LHCN-M2 (cell line): ENCODE data around the gene TMEM26. TPM values are rescaled to one million over a fixed set of nuclear protein-coding genes. Genes with fewer than 3 reads are reported as not detected.

Experiments used
- DNase-seq: peaks from one replicate; pipeline ENCODE4 v3.0.0-alpha.2; 2012; ENCODE audit warnings: low read depth
- polyA plus RNA-seq: library from polyadenylated mRNA; unstranded; fragments of >200 nt; gene quantifications from one replicate; pipeline ENCODE4 v1.2.1, GENCODE V29; 2012; ENCODE audit warnings: missing spikeins
- total RNA-seq: library from RNA; depleted of rRNA; stranded (reverse); fragments of >200 nt; gene quantifications from 2 replicates; pipeline ENCODE4 v1.2.3, GENCODE V29; 2014; rRNA removed

Gene TMEM26
- 0.71 and 1.8 TPM in 2 replicates for total RNA-seq
- polyA plus RNA-seq: 0.26 TPM

DNA sequence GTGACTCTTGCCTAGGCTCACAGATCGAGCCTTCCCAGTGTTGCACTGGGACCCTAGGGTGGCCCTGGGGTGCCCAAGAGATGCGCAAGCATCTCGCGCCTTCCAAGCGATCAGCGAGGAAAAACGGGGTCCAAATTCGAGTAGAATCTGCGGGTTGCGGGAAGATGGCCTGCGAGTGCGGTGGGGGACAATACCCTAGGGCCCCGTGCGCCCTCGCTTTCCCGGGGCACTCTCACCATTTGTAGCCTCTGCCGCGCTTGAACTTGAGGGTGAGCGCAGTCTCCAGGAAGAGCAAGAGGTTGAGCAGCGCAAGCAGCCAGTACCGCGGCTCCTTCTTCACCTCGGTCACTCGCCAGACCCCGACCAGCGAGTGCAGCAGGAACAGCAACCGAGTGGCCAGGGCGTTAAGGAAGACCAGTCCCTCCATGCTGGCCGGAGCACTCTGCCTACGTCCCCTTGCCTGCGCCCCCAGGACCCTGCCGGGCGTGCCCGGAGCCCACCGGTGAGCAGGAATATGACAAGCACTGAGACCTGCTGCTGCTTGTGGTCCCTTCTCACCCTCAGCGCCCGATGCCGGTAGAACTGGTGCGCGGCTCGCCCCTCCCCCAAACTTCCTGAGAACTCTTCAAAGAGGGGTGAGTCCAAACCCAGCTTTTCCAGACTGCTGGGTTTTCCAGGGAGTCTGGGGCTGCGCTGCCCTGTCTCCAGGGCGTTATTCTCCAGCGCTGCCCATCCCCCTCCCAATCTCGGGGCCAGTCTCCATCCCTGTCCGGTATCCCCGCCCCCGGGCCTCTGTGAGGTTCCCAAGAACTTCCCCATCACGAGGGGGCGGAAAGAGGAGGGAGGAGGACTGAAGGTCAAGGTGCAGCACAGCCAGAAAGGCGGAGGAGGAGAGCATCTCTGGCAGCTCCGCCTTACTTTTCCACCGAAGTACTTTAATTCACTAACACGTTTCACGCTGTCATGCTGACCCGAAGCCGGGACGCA lies at the start of gene TMEM26:
Gene TMEM26 (minus strand): TSS at position 727 of the 987 bp plus-strand sequence. CDS start 300 bp downstream, at position 427.
- DNase-seq: peak; percentile 41

DNA sequence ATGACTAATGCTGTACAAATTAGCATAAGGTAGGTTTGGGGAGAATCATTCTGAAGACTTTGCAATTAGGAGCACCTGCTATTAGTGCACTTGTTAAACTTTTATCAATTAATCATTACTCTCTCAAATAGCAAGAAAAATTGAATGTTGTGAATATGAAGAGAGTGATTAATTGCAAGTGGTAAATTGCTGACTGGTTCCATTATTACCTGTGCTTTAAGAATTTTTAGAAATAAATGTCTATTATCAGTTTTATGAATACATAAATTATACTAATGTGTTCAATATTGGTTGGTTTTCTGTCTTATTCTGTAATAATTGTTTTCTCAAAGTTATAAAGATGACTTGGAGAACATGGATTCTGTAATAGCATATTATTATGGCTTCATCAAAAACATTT lies 47.3 kb upstream of the TMEM26 start:
- DNase-seq: no peak

DNA sequence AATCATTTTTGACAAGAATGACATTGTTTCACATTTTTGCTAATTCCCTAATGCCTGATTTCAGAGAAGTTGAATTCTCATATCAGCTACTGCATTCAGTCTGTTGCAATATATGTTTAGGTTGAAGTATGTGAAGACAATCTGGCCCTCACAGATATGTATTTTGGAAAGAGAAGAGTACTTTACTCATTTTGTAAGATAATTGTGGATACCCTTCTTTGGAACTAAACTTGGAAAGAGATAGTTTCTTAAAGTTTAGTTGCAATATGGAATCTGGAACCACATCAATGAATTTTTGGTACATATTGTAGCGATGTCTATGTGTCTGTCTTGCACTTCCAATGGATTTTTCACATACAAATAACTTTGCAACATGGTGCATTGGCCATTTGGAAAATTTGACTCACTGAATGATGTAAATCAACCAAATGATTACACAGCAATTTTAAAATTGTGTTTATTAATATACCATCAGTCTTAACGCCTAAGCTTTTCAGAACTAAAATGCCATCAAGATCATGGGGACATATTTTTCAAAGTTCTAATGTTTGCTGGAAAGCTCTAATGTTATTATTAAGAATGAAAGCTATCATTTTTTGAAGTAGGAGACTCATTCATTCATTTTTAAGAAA lies 39.3 kb upstream of the TMEM26 start:
- DNase-seq: no peak

DNA sequence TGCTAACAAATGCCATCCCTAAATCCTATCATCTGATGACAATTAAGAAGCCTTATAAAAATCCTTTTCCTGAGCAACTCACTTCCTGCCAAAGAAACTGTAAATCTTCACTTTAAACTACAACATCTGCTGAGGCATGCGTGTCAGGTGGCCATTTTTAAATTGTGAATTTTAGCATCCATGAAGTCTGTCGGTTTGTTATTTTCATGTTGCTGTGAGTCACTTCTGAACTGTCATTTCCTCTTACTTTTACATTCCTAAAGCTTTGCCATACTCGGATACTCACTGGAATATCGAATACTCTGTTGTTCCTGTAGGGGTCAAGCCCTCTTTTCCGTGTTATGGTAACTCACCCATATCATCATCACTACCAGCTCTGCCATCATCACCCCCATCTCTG lies 34.3 kb upstream of the TMEM26 start:
- peak; percentile 83 for DNase-seq

DNA sequence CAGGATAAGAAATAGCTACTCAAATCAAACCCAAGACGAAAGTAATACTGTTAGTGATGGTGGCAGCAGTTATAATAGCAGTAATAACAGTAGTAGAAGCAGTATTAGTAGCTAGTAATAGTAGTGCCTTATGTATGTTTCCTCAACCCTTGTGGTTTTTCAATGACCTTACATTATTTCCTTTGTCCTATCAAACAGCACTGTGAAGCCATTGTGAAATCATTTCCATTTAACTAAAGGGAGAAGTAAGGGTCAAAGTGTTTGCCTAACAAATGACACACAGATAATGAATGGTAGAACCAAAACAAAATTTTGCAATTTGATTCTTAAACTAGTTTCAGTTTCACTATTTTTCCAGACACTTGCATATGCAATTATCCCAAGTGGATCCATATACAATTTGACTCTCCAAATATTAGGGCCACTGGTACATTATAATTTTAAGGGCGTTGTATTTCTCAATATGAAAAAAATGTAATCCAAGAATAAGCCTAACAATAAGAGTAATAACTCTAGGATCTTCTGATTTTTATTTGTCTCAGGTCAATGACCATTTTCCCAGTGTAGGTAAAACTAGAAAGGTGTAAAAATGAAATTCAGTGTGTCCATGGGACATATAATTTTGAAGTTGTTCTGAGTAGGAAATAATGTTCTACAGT lies 33.7 kb upstream of the TMEM26 start:
- peak; percentile 67 for DNase-seq

DNA sequence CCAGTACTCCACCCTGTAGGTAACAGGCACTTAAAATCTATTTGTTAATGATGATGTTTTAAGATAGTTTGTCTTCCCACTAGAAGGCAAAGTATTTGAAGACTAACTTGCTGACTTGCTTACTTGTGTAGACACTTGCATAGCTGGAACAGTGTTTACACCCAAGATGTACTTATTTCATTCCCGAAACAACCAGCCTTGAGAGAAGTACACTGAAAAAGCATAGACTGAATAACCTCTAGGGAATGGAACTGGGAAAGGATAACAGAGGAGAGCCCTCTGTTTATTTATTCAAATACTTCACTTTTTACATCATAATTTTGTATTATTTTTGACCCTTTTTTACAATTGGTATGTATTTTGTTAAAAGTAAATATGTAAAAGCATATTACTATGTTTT lies 33.1 kb upstream of the TMEM26 start:
- peak; percentile 19 for DNase-seq

DNA sequence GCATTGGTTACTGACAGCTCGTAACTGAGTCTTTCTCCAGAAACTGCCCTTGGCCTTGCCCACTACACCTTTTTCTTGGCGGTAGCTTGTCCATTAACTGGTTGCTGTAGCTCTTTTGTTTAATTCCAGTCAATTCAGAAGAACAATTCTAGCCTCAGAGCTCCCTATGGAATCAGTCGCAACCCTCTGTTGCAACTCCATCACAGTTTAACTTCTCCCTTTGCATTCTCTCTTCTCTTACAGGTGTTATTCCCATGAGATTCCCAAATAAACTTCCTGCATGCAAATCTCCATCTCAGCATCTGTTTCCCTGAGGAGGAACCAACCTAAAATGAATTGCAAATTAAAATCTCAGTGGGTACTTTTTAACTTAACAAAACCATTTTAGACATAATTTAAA lies 28.4 kb upstream of the TMEM26 start:
- DNase-seq: no peak

DNA sequence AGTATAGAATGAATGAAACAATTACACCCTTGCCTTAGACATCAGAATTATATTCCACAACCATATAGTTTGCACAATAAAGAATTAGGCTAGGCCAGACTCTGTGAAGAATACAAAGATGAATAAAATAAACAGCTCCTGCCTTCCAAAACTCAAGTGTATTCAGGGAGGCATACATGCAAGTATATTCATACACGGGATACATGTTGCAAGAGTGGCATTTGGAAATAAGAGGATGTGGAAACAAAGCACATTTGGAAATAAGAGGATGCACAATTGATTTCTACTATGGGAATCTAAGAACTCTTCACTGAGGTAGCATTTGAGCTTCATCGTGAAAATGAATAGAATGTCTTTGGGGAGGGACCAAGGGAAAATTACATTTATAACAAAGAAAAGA lies 27.0 kb upstream of the TMEM26 start:
- no peak for DNase-seq

DNA sequence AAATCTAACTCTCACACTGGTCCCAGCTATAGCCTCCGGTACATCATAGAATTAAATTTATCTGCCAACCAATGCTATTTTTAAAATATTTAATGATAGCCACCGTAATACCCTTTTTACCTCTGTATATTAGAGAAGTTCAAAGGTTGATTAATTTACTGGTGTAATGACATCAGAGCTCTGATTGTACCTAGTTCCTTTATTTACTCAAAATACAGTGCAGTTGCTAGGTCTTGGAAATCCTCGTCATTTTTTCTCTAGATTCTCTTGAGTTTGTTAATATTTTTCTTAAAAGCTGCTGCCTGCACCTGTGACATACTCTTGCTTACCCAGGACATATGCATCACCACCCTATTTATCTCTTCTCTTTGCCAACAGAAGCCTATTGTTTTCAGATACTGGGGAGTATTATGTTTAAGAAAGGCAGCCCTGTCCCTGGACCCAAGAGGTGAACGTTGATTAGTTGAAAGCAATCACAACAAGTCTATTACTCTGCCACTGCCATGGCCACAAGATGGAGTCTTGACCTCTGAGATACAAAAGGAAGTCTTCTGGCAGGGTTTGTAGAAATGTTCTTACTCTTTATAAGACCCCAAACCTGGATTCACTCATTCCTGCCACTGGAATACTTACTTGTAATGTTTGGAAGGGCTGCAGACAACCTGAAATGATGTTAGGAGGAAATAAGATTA lies 25.6 kb upstream of the TMEM26 start:
- DNase-seq: no peak

DNA sequence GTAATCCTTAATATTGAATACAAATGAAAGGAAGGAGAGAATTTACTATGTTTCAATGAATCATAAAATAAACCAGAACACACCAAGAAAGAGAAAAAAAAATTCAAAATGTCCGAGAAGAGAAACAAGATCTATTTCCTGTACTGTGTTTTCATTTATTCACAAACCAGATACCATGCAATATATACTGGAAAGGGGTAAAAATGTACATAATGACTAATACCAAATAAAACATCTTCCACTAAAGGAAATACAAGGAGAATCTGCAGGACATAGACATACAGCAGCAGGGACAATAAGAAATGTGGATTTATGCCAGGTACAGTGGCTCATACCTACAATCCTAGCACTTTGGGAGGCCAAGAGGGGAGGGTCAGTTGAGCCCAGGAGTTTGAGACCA lies 24.3 kb upstream of the TMEM26 start:
- no peak for DNase-seq

DNA sequence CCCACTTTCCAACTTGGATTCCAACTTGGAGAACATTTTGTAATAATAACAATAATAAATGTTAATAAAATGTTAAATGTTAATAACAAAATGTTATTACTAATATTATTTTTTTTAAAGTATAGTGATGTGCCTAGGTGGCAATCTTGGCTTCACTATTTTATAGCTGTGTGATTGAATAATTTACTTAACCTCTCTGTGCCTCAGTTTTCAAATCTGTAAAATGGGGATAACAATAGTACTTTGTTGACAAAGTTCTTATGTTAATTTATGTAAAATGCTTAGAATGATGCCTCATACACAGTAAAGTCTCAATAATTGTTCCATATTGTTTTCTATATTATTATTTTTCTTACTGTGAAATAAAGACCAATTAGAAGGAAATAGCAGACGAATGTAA lies 23.3 kb upstream of the TMEM26 start:
- no peak for DNase-seq

DNA sequence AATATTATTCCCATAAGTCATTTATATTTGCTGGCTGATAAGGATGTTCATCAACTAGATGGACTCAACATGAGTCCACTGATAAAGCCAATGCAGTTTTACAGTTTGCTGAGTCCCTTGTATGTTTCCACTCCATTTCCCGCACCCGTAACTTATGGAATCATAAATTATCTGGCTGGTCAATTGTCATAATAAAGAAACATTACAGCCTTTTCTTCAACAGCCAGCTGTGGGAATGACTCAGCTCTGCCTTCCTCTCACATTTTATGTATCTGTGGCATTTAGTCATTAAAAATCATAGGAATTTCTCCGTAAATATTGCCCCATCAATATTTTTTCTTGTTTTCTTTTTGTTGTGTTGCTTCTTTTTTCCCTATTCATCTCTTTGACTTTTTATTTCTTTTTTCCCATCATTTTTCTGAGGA lies 22.3 kb upstream of the TMEM26 start:
- DNase-seq: peak; percentile 76

DNA sequence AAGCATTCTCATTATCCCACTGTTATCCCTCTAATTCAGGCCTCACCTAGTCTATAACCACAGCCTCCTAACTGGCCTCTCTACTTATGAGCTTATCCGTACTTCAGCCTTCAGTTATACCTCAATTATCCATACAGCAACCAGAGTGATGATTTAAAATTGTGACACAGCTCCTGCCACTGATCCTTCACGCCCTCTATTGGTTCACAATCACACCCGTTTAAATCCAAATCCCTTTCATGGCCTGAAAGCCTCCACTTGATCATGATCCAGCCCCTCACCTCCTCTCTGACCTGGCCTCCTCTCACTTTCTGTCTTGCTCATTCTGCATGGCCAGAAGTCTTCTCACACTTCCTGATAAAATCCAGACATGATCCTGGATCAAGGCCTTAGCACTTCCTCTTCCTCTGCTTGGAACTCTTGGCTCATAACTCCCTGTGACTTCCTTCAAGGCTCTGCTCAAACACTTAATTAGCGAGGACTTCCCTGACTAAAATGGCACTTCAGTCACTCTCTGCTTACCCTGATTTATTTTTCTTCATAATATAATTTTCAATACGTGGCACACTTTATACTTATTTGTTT lies 19.0 kb upstream of the TMEM26 start:
- no peak for DNase-seq

DNA sequence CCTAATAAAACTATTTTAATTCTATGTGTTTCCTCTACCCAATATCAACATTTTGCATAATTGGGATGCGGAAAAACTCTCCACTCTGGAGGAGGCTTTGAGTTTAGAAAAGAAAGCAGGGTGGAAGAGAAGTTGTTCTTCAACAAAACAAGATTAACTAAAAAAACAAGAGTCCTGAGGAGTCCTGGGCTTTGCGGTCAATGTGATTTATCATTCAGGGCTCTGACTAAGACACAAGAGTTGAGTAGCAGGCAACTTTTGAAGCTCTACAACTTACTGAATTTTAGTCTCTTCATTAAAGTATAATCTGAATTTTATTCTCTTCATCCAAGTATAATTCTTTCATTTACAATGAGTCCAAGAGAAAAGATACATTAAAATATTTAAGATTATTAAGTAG lies 18.3 kb upstream of the TMEM26 start:
- no peak for DNase-seq

DNA sequence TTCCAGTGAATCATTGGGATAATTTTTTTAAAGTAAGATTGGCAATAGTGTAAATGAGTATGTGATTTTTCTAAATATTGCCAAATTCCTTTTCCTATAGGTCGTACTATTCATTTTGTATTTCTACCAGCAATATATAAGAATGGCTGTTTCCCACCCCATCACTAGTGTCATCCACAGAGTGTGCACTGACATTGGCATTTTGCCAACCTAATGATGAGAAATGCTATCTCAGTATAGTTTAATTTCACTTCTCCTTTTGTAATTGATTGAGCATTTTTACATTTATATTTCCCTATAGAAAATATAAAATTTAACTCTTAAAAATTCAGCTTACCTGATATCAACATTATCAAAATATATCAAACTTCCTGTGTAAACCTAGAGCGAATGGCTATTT lies 17.6 kb upstream of the TMEM26 start:
- DNase-seq: no peak

DNA sequence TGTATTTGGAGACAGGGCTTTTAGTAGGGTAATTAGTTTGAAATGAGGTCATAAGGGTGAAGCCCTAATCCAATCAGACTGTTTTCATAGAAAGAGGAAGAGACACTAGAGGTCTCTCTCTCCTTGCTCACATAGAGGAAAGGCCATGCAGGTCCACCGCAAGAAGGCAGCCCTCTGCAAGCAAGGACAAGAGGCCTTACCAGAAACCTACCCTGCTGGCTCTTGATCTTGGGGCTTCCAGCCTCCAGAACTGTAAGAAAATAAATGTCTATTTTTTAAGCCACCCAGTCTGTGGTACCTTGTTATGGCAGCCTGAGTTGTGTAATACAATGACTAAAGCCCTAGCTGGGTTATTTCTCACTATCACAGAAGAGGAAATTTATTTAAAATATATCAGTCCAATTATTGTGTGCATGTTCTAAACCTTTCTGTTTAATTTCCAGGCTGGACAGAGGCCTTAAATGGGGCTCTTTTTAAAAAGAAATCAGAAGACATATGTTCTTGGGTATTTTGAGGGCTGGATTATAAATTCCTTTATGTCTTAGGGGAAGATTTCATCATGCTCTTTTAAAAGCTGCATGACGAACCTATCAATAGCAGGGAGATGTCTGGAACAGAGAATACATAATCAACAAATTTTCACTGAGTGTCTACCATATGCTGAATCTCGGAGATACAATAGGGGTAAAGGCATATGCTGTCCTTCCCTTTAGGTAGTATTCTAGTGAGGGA lies 12.9 kb upstream of the TMEM26 start:
- peak; percentile 39 for DNase-seq

DNA sequence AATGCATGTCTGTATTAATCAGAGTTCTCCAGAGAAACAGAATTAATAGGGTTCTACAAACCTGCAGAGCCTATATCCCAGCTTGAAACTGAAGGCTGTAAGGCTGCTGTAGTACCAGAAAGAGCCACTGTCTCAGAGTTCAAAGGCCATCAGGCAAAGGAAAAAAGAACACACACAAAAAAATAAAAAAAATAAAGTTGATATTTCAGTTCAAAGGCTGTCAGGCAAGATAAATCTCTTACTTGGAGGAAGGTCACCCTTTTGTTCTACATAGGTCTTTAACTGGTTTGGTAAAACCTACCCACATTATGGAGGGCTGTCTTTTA lies 12.0 kb upstream of the TMEM26 start:
- DNase-seq: no peak

DNA sequence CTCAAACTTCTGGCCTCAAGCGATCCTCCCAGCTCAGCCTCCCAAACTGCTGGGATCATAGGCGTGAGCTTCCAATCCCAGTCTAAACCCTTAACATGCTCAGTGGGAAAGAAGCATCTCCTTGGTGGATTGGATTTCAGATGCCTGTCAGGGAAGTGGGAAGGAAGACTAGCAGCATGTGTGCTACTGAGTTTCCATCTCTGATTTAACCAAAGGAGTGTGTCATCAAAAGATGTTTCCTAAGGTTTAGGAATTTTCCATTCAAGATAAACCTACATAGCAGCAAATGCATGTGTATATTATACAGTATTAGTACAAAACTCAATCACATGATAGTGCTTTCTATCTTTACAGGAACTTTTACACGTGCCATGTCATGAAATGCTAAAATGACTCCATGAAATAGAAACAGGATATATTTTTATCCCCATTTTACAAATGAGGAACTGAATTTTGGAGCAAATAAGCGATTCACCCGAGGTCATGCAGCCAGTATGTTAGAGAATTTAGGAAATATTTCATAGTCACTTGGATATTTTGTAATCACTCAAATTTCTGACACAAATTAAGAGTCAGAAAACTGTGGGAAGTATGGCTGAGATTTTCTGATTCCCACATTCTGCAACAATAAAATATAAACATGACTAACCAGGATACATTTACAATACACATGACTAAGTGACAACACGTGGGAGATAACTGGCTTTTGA lies 11.4 kb upstream of the TMEM26 start:
- DNase-seq: peak; percentile 89

DNA sequence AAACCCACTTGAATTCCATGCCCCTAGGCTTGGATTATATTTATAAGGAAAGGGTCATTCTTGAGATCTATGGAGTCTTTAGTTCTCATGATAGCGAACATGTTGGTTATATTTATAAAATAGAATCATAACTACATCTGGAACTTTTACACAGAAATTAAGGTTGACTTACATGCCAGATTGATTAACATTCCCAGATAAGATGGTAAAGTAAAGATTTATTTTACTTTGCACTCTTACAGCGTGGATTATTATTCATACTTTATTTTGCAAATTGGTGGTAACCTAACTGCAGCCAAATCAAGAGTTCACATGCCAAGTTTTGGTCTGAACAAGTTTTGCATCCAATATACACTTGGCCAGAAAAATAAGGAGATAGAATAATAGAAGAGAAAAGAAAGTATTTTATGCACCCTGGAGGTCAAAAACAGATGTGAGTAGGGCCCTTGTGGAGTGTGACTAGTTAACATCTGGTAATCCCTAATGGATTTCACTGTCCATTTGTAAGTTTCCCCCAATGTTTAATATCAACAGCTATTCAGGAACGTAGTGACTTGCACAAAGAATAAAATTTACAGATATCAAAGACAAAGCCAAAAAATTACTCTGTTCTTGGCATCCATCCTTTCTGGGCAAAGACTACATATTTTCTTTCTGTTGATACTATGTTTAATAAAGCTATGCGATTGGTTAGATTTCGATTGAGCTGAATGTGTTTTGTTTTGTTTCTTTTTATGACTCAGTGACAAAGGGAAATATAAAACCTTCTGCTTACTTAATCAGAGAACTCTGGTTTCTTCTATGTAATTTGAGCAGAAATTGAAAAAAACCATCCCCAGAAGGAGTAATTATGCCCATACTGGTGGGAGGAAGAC lies 10.1 kb upstream of the TMEM26 start:
- DNase-seq: peak; percentile 85
